Stomach (tissue), 9 donors: Measurements from ENCODE around the gene KCNN4. TPM values are rescaled to one million over a fixed set of nuclear protein-coding genes. Genes with fewer than 3 reads are reported as not detected.

Experiments used
- DNase-seq, 2 donors: peaks; one replicate each; pipeline versions ENCODE4 v3.0.0 to v3.0.0-alpha.2; 2013 to 2019
- H3K27ac ChIP-seq, 5 donors: fragments of 200-600 bp in 4 of 5; sonication (generic) in 4 of 5; one replicate each; pipeline ENCODE4 v1.5.1; 2013 to 2019; ENCODE audit warnings: mild to moderate bottlenecking in 1 of 5, moderate library complexity in 1 of 5
- H3K27me3 ChIP-seq, 3 donors: fragments of 200-600 bp; sonication (generic); one replicate each; pipeline ENCODE4 v1.5.1; 2017 to 2019; ENCODE audit warnings: mixed run types in 1 of 3
- H3K36me3 ChIP-seq, 4 donors: fragments of 200-600 bp; sonication (generic); 1 replicate in 3 of 4; 2 replicates in 1 of 4; pipeline ENCODE4 v1.5.1; 2016 to 2019
- H3K4me1 ChIP-seq, 4 donors: fragments of 200-600 bp; sonication (generic); one replicate each; pipeline ENCODE4 v1.5.1; 2016 to 2019
- H3K4me3 ChIP-seq, 4 donors: fragments of 200-600 bp; sonication (generic) in 3 of 4; one replicate each; pipeline ENCODE4 v1.5.1; 2016 to 2019; ENCODE audit warnings: mild to moderate bottlenecking in 1 of 4
- H3K9me3 ChIP-seq, 4 donors: fragments of 200-600 bp; sonication (generic); one replicate each; pipeline ENCODE4 v1.5.1; 2016 to 2019
- CTCF ChIP-seq, 7 experiments: fragments of 450-650 bp in 4 of 7; fragments of 200-600 bp in 3 of 7; sonication (generic) in 3 of 7; IDR thresholded peaks; one replicate each; pipeline ENCODE4 v1.5.1; 2016 to 2019; ENCODE audit warnings: antibody characterized with exemption in 7 of 7, control low read depth in 2 of 7, mild to moderate bottlenecking in 1 of 7
- EP300 ChIP-seq: sonication (generic); formaldehyde crosslinking; IDR thresholded peaks from one replicate; pipeline ENCODE4 v1.6.1; 2017; ENCODE audit warnings: antibody characterized with exemption
- POLR2A ChIP-seq, 4 donors: fragments of 450-650 bp; IDR thresholded peaks; one replicate each; pipeline ENCODE4 v1.6.1; 2016; ENCODE audit warnings: antibody characterized with exemption in 4 of 4, control low read depth in 2 of 4, mild to moderate bottlenecking in 1 of 4, moderate library complexity in 1 of 4
- POLR2AphosphoS5 ChIP-seq, 3 donors: sonication (generic); formaldehyde crosslinking; IDR thresholded peaks; one replicate each; pipeline ENCODE4 v1.6.1; 2016; ENCODE audit warnings: antibody characterized with exemption in 3 of 3
- WGBS, 5 donors: extraction: QIAGEN DNeasy Blood & Tissue Kit in 3 of 5; methylation state at CpG; one replicate each; pipeline versions ENCODE4 v1.1.5 to v1.1.7; 2013 to 2018; 5-methylcytosine and 5-hydroxymethylcytosine counted together
- intact Hi-C: fragments of 100-400 bp; cut with DNase I; formaldehyde crosslinking; loops from one replicate; pipeline ENCODE4 v1.15.1; 2023; ENCODE audit warnings: low total_unique reads
- polyA plus RNA-seq, 3 donors: library from polyadenylated mRNA; stranded (reverse); fragments of 200-250 nt; gene quantifications; one replicate each; pipeline ENCODE4 v1.2.3, GENCODE V29; 2013
- total RNA-seq, 5 donors: library from RNA; depleted of rRNA; stranded (reverse); fragments of >200 nt; gene quantifications; one replicate each; pipeline versions ENCODE4 v1.1.0 to v1.2.3, GENCODE V29; 2014 to 2016
- donor health status: healthy with polysubstance abuse.
- donor health status: Bipolar disorder and iron deficiency.
- donor health status: healthy.

The KCNN4 gene
- total and polyA plus RNA-seq, 8 donors, result 3.1 to 222 (median 17.4) TPM

DNA sequence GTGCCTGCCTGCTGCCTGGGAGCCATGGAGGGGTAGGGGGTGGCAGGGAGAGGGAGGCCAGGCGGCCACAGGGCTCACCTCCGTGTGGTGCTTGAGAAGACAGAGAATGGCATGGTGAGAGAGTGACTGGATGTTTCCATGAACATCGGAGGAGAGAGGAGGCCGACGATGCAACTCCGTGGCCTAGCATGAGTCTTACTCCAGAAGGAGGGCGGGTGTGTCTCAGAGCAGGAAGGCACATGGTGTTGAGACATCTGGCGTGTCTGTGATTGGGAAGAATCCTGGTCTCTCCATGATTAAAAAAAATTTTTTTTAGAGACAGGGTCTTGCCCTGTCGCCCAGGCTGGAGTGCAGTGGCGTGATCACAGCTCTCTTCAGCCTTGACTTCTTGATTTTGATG is 59.8 kb downstream of the KCNN4 start:
- Histone ChIP-seq H3K4me3 (no peak overlapping the region), H3K4me1 (peaks cover 0 to 3% (median 0%) of the 10 kb centered on the region in 4 donors), H3K27ac (no peak overlapping the region), H3K27me3 (peaks cover 0 to 20% (median 0%) of the 10 kb centered on the region in 3 donors), H3K36me3 (no peaks in the 10 kb centered on the region), H3K9me3 (no peaks in the 10 kb centered on the region)
- no peak for DNase-seq
- intact Hi-C loops, result no loop called here
- TF ChIP-seq POLR2AphosphoS5 (IDR thresholded peaks at IDR 0.05) (no peak), POLR2A (IDR thresholded peaks at IDR 0.05) (no peak), CTCF (IDR thresholded peaks at IDR 0.05) (no peak), EP300 (no peak)
- WGBS, 5 donors, result 80 to 88% (median 85%) methylated on average over 10 of the region's 10 CpGs

GRCh38 chr19:43719918-43720317 is 60.9 kb downstream of the KCNN4 start:
- Histone ChIP-seq H3K36me3 (no peaks in the 10 kb centered on the region), H3K27ac (no peak overlapping the region), H3K27me3 (peaks cover 0 to 20% (median 0%) of the 10 kb centered on the region in 3 donors), H3K4me3 (no peak overlapping the region), H3K4me1 (no peaks in the 10 kb centered on the region), H3K9me3 (no peaks in the 10 kb centered on the region)
- DNase-seq, result no peak
- no peak for TF ChIP-seq CTCF (IDR thresholded peaks at IDR 0.05)
- TF ChIP-seq POLR2AphosphoS5 (IDR thresholded peaks at IDR 0.05), result no peak
- no peak for TF ChIP-seq POLR2A (IDR thresholded peaks at IDR 0.05)
- TF ChIP-seq EP300, result no peak
- intact Hi-C loops, result no loop called here
- WGBS, 5 donors, result 59 to 70% (median 63%) methylated on average over 5 of the region's 5 CpGs

GRCh38 chr19:43719378-43719868 is 61.4 kb downstream of the KCNN4 start:
- H3K36me3 ChIP-seq, result no peaks in the 10 kb centered on the region
- DNase-seq, result no peak
- H3K9me3 ChIP-seq, result no peaks in the 10 kb centered on the region
- no peak overlapping the region for H3K4me3 ChIP-seq
- TF ChIP-seq POLR2AphosphoS5 (IDR thresholded peaks at IDR 0.05) (no peak), EP300 (no peak), CTCF (IDR thresholded peaks at IDR 0.05) (no peak), POLR2A (IDR thresholded peaks at IDR 0.05) (no peak)
- H3K27me3 ChIP-seq, result peaks cover 0 to 20% (median 0%) of the 10 kb centered on the region in 3 donors
- intact Hi-C loops, result no loop called here
- WGBS, 5 donors, result 91 to 94% (median 92%) methylated on average over 21 to 37 of the region's 37 CpGs
- no peaks in the 10 kb centered on the region for H3K4me1 ChIP-seq
- no peak overlapping the region for H3K27ac ChIP-seq

- WGBS, 5 donors, result 86 to 94% (median 93%) methylated on average over 31 to 60 of the region's 60 CpGs
- Histone ChIP-seq H3K9me3 (no peaks in the 10 kb centered on the region), H3K4me1 (no peaks in the 10 kb centered on the region), H3K27ac (no peak overlapping the region), H3K36me3 (no peaks in the 10 kb centered on the region), H3K4me3 (no peak overlapping the region), H3K27me3 (peaks cover 0 to 20% (median 0%) of the 10 kb centered on the region in 3 donors)
- TF ChIP-seq CTCF (IDR thresholded peaks at IDR 0.05) (no peak), POLR2A (IDR thresholded peaks at IDR 0.05) (no peak), POLR2AphosphoS5 (IDR thresholded peaks at IDR 0.05) (no peak), EP300 (no peak)
- intact Hi-C loops, result no loop called here
- no peak for DNase-seq
Measured at GRCh38 chr19:43718627-43719377, 62.0 kb downstream of the KCNN4 start.

Other genes with a start within 250 kb of the KCNN4 start
- gene ZNF575, start 247.8 kb downstream of the KCNN4 start, total RNA-seq, result 10 to 100 TPM in 1 of 5 donors, 1 to 10 TPM in 1, not detected in 3; 7.8 to 23.5 TPM
- under 1 TPM; 0.37 to 0.76 (median 0.65) TPM for gene ZNF575, start 247.8 kb downstream of the KCNN4 start, polyA plus RNA-seq
- gene XRCC1, start 205.4 kb downstream of the KCNN4 start, total RNA-seq, result 10 to 100 TPM; 10.8 to 42.5 (median 16.8) TPM
- gene XRCC1, start 205.4 kb downstream of the KCNN4 start, polyA plus RNA-seq, result 10 to 100 TPM; 13.1 to 24.3 (median 18.0) TPM
- gene PINLYP, start 205.2 kb downstream of the KCNN4 start, total RNA-seq, result 10 to 100 TPM in 1 of 5 donors, 1 to 10 TPM in 2, under 1 TPM in 1, not detected in 1; 0.14 to 18.7 (median 4.3) TPM
- 10 to 100 TPM in 2 of 3 donors, 1 to 10 TPM in 1; 8.0 to 16.8 (median 15.7) TPM for gene PINLYP, start 205.2 kb downstream of the KCNN4 start, polyA plus RNA-seq
- 10 to 100 TPM in 4 of 5 donors, 1 to 10 TPM in 1; 5.3 to 57.1 (median 25.3) TPM for gene IRGQ, start 184.8 kb downstream of the KCNN4 start, total RNA-seq
- gene IRGQ, start 184.8 kb downstream of the KCNN4 start, polyA plus RNA-seq, result 1 to 10 TPM; 2.0 to 4.9 (median 2.6) TPM
- gene ZNF576, start 184.4 kb downstream of the KCNN4 start, total RNA-seq, result 10 to 100 TPM in 3 of 5 donors, 1 to 10 TPM in 1, not detected in 1; 4.2 to 21.6 (median 15.9) TPM
- 10 to 100 TPM; 13.7 to 18.2 (median 14.9) TPM for gene ZNF576, start 184.4 kb downstream of the KCNN4 start, polyA plus RNA-seq
- not detected for gene SRRM5, start 168.9 kb downstream of the KCNN4 start, total RNA-seq
- under 1 TPM in 2 of 3 donors, not detected in 1; 0.45 to 0.50 TPM for gene SRRM5, start 168.9 kb downstream of the KCNN4 start, polyA plus RNA-seq
- gene ZNF428, start 161.3 kb downstream of the KCNN4 start, total RNA-seq, result 10 to 100 TPM in 4 of 5 donors, 1 to 10 TPM in 1; 7.8 to 72.7 (median 11.2) TPM
- 10 to 100 TPM; 30.9 to 47.9 (median 42.8) TPM for gene ZNF428, start 161.3 kb downstream of the KCNN4 start, polyA plus RNA-seq
- gene CADM4, start 141.1 kb downstream of the KCNN4 start, total RNA-seq, result 1 to 10 TPM in 4 of 5 donors, not detected in 1; 4.9 to 8.6 (median 6.2) TPM
- 10 to 100 TPM in 1 of 3 donors, 1 to 10 TPM in 2; 5.0 to 14.2 (median 8.9) TPM for gene CADM4, start 141.1 kb downstream of the KCNN4 start, polyA plus RNA-seq
- gene PLAUR, start 110.8 kb downstream of the KCNN4 start, total RNA-seq, result 10 to 100 TPM in 4 of 5 donors, 1 to 10 TPM in 1; 2.0 to 57.2 (median 26.1) TPM
- 10 to 100 TPM in 2 of 3 donors, 1 to 10 TPM in 1; 9.1 to 35.9 (median 31.1) TPM for gene PLAUR, start 110.8 kb downstream of the KCNN4 start, polyA plus RNA-seq
- gene IRGC, start 64.9 kb downstream of the KCNN4 start, total RNA-seq, result not detected
- not detected for gene IRGC, start 64.9 kb downstream of the KCNN4 start, polyA plus RNA-seq
- 10 to 100 TPM in 3 of 5 donors, 1 to 10 TPM in 2; 3.5 to 59.4 (median 11.3) TPM for gene SMG9, start 26.0 kb downstream of the KCNN4 start, total RNA-seq
- gene SMG9, start 26.0 kb downstream of the KCNN4 start, polyA plus RNA-seq, result 10 to 100 TPM; 11.8 to 27.9 (median 22.1) TPM
- gene LYPD5, start 21.5 kb upstream of the KCNN4 start, total RNA-seq, result under 1 TPM in 1 of 5 donors, not detected in 4; 0.43 TPM
- 1 to 10 TPM in 2 of 3 donors, under 1 TPM in 1; 0.61 to 3.9 (median 2.6) TPM for gene LYPD5, start 21.5 kb upstream of the KCNN4 start, polyA plus RNA-seq
- 10 to 100 TPM in 2 of 5 donors, 1 to 10 TPM in 2, not detected in 1; 4.2 to 46.6 (median 7.8) TPM for gene ZNF283, start 46.3 kb upstream of the KCNN4 start, total RNA-seq
- gene ZNF283, start 46.3 kb upstream of the KCNN4 start, polyA plus RNA-seq, result 1 to 10 TPM in 2 of 3 donors, under 1 TPM in 1; 0.61 to 2.2 (median 1.3) TPM
- gene ZNF404, start 103.0 kb upstream of the KCNN4 start, total RNA-seq, result 1 to 10 TPM in 1 of 5 donors, under 1 TPM in 1, not detected in 3; 0.29 to 1.3 TPM
- 1 to 10 TPM in 1 of 3 donors, under 1 TPM in 2; 0.61 to 5.8 (median 0.93) TPM for gene ZNF404, start 103.0 kb upstream of the KCNN4 start, polyA plus RNA-seq
- gene ZNF45, start 154.3 kb upstream of the KCNN4 start, total RNA-seq, result 10 to 100 TPM in 1 of 5 donors, 1 to 10 TPM in 3, under 1 TPM in 1; 0.89 to 17.1 (median 8.1) TPM
- 1 to 10 TPM; 3.3 to 4.9 (median 3.7) TPM for gene ZNF45, start 154.3 kb upstream of the KCNN4 start, polyA plus RNA-seq
- gene ZNF221, start 170.3 kb upstream of the KCNN4 start, total RNA-seq, result 10 to 100 TPM in 1 of 5 donors, 1 to 10 TPM in 3, not detected in 1; 1.4 to 12.1 (median 7.0) TPM
- under 1 TPM; 0.31 to 0.76 (median 0.40) TPM for gene ZNF221, start 170.3 kb upstream of the KCNN4 start, polyA plus RNA-seq
- gene ZNF155, start 203.2 kb upstream of the KCNN4 start, total RNA-seq, result 1 to 10 TPM in 4 of 5 donors, not detected in 1; 4.2 to 9.4 (median 5.1) TPM
- 1 to 10 TPM; 3.7 to 4.7 (median 3.8) TPM for gene ZNF155, start 203.2 kb upstream of the KCNN4 start, polyA plus RNA-seq
- 10 to 100 TPM in 1 of 5 donors, 1 to 10 TPM in 3, not detected in 1; 1.3 to 16.1 (median 6.3) TPM for gene ZNF230, start 222.0 kb upstream of the KCNN4 start, total RNA-seq
- 1 to 10 TPM; 1.1 to 2.1 (median 1.1) TPM for gene ZNF230, start 222.0 kb upstream of the KCNN4 start, polyA plus RNA-seq
- 1 to 10 TPM in 2 of 5 donors, not detected in 3; 2.2 to 6.1 TPM for gene ZNF222, start 244.4 kb upstream of the KCNN4 start, total RNA-seq
- 1 to 10 TPM; 1.1 to 2.8 (median 1.7) TPM for gene ZNF222, start 244.4 kb upstream of the KCNN4 start, polyA plus RNA-seq